Right lobe of liver (tissue), 6 donors: ENCODE measurements around the gene LONP1. TPM values are rescaled to one million over a fixed set of nuclear protein-coding genes. Genes with fewer than 3 reads are reported as not detected.

Experiments
- ATAC-seq, 4 donors: fragments of 200-7000 bp; cut with Tn5 transposase; one replicate each; pipeline ENCODE4 v1.9.1; 2020; ENCODE audit warnings: mild to moderate bottlenecking in 4 of 4, moderate library complexity in 4 of 4
- DNase-seq, 3 donors: peaks; one replicate each; pipeline ENCODE4 v3.0.0-alpha.2; 2020
- H3K27ac ChIP-seq, 3 donors: fragments of 200-600 bp; one replicate each; pipeline ENCODE4 v1.8.0; 2022
- H3K27me3 ChIP-seq, 2 donors: fragments of 200-600 bp; one replicate each; pipeline ENCODE4 v1.8.0; 2022
- H3K36me3 ChIP-seq, 4 donors: fragments of 200-600 bp; sonication (generic) in 1 of 4; one replicate each; pipeline versions ENCODE4 v1.5.1 to v1.8.0; 2017 to 2022; ENCODE audit warnings: control low read depth in 1 of 4
- H3K4me1 ChIP-seq, 4 donors: fragments of 200-600 bp; sonication (generic) in 1 of 4; one replicate each; pipeline versions ENCODE4 v1.5.1 to v1.8.0; 2017 to 2022; ENCODE audit warnings: control low read depth in 1 of 4
- H3K4me3 ChIP-seq, 3 donors: fragments of 200-600 bp; one replicate each; pipeline ENCODE4 v1.8.0; 2022
- H3K9me3 ChIP-seq, 4 donors: fragments of 200-600 bp; sonication (generic) in 1 of 4; one replicate each; pipeline versions ENCODE4 v1.5.1 to v1.8.0; 2017 to 2022; ENCODE audit warnings: control low read depth in 1 of 4
- CTCF ChIP-seq, 4 donors: fragments of 200-600 bp in 3 of 4; fragments of 450-650 bp in 1 of 4; IDR thresholded peaks; one replicate each; pipeline versions ENCODE4 v1.5.1 to v1.8.0; 2016 to 2022; ENCODE audit warnings: antibody characterized with exemption in 4 of 4, mild to moderate bottlenecking in 2 of 4
- POLR2A ChIP-seq: fragments of 450-650 bp; IDR thresholded peaks from one replicate; pipeline ENCODE4 v1.6.1; 2017; ENCODE audit warnings: antibody characterized with exemption, mild to moderate bottlenecking
- WGBS: methylation state at CpG from one replicate; pipeline ENCODE4 v1.1.6; 2018; ENCODE audit warnings: low coverage, low lambda C conversion rate; ENCODE audit not compliant: insufficient coverage; ENCODE audit errors: missing lambda C conversion rate; 5-methylcytosine and 5-hydroxymethylcytosine counted together
- intact Hi-C, 2 donors: fragments of 100-400 bp; cut with DNase I; formaldehyde crosslinking; loops; one replicate each; pipeline versions ENCODE4 v1.11.2 to v1.14.1; 2022
- total RNA-seq, 6 experiments: library from RNA; depleted of rRNA in 2 of 6; stranded (reverse); fragments of >200 nt in 2 of 6; fragmentation: NEBNext Ultra II Directional in 3 of 6; extraction: Animal tissue kit (Norgen Biotek cat#: 25700) in 3 of 6; gene quantifications; one replicate each; pipeline versions ENCODE4 v1.1.0 to v1.2.4, GENCODE V29; 2016 to 2023
- donor health status: DM: no; HTN: yes; CAD: no.
- donor health status: DM: no; HTN: no; CAD: no.
- donor health status: DM: no; HTN: no; CAD: no.
- donor health status: DM: no; HTN: yes; CAD: no.
- donor health status: DM: no; HTN: yes; CAD: no.

LONP1 gene
- total RNA-seq, 6 experiments from 2014 or later: 54.5 to 123 (median 66.8) TPM

GRCh38 chr19:5693195-5694166 lies 26.5 kb downstream of the LONP1 start:
- no peaks in the 10 kb centered on the region for H3K27me3 ChIP-seq
- WGBS: 100% methylated on average over 3 of the region's 39 CpGs
- no peak overlapping the region for H3K4me3 ChIP-seq
- peaks cover 0 to 53% (median 18%) of the 10 kb centered on the region in 4 donors for H3K36me3 ChIP-seq
- H3K4me1 ChIP-seq: peaks cover 0 to 7% (median under 1%) of the 10 kb centered on the region in 4 donors
- ATAC-seq (no peak), DNase-seq (no peak)
- TF ChIP-seq CTCF (IDR thresholded peaks at IDR 0.05) (no peak), POLR2A (no peak)
- intact Hi-C loops: no loop called here
- H3K9me3 ChIP-seq: no peaks in the 10 kb centered on the region
- H3K27ac ChIP-seq: no peak overlapping the region

GRCh38 chr19:5692723-5693194 lies 27.2 kb downstream of the LONP1 start:
- WGBS: no CpG with 5 or more reads among the region's 7 CpGs
- no peak overlapping the region for H3K27ac ChIP-seq
- no peak overlapping the region for H3K4me3 ChIP-seq
- no peak for ATAC-seq
- peaks cover 0 to 7% (median under 1%) of the 10 kb centered on the region in 4 donors for H3K4me1 ChIP-seq
- peaks cover 0 to 48% (median 18%) of the 10 kb centered on the region in 4 donors for H3K36me3 ChIP-seq
- no peaks in the 10 kb centered on the region for H3K9me3 ChIP-seq
- peak in 1 of 3 donors; percentile 37 for DNase-seq
- no peaks in the 10 kb centered on the region for H3K27me3 ChIP-seq
- intact Hi-C loops: no loop called here
- no peak for TF ChIP-seq CTCF (IDR thresholded peaks at IDR 0.05)
- TF ChIP-seq POLR2A: no peak

DNA sequence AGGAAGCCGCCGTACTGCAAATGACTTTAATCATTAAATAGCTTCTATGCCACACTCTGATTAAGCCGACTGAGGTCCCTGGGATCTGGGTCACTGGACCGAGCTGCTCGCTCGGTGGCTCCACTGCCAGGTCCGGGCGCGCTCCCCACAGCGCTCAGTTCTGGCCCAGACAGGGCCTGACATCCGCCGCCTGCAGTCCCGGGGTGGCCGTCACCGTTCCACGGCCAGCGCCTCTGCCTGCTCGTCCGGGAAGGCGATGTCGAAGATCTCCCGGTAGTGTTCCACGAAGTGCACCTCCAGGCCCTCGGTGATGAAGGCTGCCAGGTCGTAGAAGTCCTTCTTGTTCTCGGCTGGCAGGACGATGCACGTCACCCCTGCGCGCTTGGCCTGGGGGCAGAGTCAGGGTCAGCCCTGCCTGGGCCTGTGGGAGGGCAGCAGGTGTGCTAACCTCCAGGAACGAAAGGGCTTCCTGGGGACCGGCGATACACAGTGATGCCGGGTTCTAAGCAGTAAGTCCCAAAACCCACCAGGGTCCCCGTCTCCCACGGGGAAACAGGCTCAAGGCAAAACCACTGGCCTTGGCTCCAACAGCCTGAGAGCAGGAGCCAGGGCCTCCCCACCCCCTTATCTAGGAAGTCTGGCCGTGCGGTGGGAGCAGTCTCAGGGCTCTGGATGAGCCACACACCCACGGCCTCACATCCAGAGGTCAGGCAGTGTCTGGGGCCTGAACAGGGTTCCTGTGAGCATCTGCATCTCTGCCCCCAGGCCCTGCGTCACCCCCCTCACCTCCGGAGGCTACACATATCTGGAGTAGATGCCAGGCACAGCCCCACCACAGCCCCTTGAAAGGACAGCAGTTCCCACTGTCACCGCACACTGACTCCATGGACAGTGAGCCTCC lies 27.9 kb downstream of the LONP1 start:
- TF ChIP-seq POLR2A: no peak
- no peak for TF ChIP-seq CTCF (IDR thresholded peaks at IDR 0.05)
- intact Hi-C loops: no loop called here
- Histone ChIP-seq H3K27me3 (no peaks in the 10 kb centered on the region), H3K36me3 (peaks cover 0 to 48% (median 18%) of the 10 kb centered on the region in 4 donors), H3K4me3 (peak overlapping the region; percentile 70 to 89 (median 71)), H3K9me3 (no peaks in the 10 kb centered on the region), H3K4me1 (peaks cover 0 to 10% (median under 1%) of the 10 kb centered on the region in 4 donors), H3K27ac (peak overlapping the region in 1 of 3 donors; percentile 85)
- DNase-seq (peak in 1 of 3 donors; percentile 52), ATAC-seq (no peak)
- WGBS: no CpG with 5 or more reads among the region's 42 CpGs
